ENCODE data around the gene GHR.

Gene GHR

DNA sequence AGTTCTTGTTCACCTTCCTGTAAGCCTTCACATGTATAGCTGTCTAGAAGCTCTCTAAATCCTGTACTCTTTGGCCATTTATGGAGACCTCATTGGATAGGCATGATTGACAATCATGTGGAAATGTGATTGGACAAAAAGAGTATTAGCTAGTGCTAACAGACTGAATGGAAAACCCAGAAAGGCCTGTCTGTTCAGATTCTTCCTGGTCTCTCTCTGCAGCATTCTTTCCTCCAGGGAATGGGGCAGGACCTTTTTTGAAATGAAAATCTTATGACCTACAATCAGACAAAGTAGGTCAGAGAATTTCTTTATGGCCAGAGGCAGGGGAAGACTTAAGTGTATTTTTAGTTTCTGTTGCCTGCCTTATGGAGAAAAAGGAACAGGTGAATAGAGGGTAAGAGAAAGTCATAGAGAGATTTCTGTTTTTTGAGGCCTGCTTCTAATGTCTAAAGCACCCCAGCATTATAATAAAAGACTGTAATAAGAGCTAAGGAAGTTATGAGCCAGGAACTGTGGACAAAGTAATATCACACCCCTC, 181.0 kb downstream of the GHR start:
- no peak for DNase-seq (ENCODE audit: low read depth)

DNA sequence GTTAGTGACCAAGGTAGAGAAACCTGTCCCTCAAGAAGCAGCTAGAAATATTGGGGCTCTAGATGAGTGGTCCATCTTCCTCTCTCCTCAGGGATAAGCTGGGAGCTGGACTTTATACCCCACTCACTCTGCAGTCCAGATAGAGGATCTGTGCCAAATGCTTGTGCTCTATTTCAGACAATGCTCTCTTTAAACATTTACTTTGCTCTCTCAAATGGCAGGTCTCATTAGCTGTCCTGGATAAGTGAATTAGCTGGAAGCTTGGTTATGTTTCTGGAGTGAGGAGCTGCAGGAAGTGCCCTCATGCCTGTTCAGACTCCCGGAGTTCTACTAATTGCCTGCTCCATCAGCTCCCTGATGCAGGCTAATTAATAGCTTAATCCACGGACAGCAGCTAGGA, 182.3 kb downstream of the GHR start:
- no peak for DNase-seq (ENCODE audit: low read depth)

DNA sequence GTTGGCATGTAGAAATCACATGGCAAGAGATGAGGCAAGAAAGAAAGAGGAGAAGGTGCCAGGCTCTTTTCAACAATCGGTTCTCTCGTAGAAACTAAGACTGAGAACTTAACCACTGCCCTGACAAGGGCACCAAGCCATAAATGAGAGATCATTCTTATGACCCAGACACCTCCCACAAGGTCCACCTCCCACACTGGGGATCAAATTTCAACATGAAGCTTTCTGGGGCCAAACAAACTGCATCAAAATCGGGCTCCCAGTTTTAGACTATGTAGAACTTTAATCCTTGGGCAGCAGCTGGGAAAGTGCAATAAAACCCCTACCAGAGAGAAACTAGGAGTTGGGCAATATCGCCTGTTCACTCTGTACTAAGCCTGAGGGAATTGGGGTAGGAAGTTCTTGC, 183.2 kb downstream of the GHR start:
- DNase-seq (ENCODE audit: low read depth), result no peak

DNA sequence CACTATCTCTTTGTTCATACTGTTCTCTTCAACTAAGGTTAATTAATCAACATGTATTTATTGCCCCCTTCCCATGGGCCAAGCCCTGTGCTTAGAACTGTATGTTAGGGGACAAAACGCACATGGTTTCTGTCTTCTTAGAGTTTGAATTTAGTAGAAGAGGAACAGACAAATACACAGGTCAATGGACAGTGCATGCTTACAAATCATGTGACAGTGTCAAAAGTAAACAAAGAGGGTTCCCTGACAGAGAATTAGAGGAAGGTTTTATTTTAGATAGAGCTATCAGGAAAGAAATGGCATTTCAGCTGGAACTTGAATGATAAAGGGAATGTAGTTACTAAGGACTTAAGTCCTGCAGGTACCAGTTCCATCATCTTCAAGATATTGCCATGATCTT, 188.2 kb downstream of the GHR start:
- no peak for DNase-seq (ENCODE audit: low read depth)

DNA sequence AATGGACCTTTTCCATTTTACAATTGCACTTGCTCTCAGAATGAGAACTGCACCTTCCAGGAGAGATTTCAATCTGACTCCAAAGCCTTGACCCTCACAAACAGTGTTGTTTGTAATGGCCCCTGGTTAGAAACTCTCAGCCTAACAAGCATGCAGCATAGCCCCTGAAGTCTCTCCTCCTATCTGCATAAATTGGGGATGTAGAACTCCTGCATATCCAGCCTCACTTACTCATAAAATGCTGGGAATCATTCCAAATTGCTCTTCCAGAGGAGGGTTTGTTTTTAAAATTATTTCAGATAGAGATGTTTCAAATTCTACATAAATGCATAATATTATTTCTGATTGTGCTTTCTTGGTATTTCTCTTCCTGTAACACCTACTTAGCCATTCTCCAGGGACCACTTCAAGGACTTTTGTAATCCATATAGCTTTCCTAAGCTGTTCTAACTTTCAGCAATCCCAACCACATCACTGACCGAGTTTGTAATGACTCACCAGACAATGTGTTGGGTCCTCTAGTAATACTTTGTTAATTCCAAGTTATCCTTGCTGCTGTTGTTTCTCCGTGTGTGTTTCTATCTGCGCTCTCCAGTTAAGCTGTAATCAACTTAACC, 189.6 kb downstream of the GHR start:
- no peak for DNase-seq (ENCODE audit: low read depth)

DNA sequence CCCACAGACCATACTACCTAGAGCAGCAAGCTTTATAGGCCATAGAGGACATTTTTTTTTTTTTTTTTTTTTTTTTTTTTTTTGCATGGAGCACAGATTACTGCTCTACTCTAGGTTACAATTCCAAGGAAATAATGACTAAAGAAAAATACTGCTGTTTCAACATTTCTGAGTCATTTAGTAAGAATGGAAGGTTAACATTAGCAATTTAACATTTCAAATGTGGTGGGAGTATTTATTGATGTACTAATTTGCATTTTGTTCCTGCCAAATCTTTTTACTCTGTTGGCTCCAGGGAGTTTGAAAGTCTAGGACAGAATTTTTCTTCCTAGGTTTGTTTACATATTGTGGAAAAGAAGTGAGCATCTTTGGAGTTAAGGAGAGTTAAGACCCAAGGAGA, 191.3 kb downstream of the GHR start:
- no peak for DNase-seq (ENCODE audit: low read depth)

DNA sequence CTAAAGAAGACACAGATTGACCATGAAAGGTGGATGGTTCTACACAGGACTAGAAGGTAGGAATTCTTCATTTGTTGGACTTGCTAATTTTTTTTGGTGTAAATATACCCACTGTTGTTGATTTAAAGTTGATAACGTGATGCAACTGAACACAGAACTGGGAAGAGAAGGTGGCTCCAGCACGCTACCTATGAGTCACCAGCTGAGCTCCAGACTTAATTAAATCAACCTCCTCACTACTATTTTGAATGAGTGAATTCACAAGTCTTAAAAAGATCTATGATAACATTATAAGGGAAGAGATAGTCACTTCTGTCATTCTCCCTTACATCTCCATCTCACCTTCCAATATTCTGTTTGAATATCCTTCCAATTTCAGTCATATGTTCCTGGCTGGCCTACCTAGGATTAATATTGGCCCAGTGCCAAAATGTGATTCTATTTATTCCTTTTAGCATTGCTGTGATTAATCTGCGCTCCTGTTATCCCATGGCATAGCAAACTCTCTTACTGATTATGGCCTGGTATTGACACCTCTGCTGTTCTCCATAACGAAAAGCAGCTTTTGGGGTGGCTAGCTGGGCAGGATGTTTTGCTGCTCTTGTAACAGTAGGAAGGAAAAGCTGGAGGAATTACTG, 197.5 kb downstream of the GHR start:
- DNase-seq (ENCODE audit: low read depth), result no peak

DNA sequence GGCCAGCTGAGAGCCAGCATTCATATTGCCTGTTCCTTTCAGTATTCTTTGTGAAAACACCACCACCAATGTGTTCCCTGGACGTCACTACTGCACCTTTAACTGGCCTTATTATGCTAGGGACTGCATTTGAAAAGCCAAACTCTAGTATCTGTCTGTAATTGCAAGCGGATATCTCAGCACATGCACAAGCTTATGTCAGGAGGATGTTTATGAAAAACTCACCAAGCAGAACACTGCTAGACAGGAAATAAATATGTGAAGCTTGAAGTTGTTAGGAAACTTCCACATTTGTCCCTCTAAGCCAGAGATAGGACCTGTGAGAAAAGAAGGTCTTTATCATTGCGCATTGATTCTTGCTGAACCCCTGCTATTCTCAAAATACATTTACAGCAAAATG, 198.0 kb downstream of the GHR start:
- no peak for DNase-seq (ENCODE audit: low read depth)

DNA sequence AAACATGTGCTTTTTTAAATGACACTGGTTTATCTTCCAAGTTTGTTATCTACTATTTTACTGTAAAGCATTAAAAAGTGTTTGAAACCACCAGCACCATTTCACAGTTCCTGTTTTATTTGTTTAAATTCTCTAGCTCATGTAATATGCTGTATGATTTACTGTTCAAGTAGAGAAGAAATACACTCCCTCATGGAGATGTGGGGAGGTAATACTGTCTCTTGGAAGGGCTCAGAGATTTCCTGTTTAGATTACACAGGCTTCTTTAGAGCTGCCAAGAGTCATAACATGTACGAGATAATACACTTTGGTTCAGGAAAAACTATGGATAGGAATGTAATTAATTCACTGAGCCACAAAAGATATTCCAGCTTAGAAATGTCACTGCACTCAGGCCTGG, 198.4 kb downstream of the GHR start:
- no peak for DNase-seq (ENCODE audit: low read depth)

DNA sequence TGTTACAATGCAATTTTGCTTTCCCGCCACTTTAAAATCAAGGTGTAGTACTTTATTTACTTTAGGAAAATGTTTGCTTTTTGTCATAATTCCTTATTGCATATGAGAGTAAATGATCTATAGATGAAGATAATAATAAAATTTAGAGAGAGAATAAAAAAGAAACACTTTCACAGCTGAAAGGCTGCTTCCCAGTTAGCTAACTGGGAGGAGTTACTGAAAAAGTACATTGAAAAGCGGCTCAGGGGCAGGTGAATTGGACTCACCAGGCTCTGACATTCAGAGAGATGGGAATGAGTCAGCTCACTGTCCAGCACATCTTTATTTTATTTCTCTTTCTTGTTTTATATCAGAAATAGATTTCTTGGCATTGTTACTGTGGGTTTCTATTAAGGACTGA, 201.7 kb downstream of the GHR start:
- no peak for DNase-seq (ENCODE audit: low read depth)

DNA sequence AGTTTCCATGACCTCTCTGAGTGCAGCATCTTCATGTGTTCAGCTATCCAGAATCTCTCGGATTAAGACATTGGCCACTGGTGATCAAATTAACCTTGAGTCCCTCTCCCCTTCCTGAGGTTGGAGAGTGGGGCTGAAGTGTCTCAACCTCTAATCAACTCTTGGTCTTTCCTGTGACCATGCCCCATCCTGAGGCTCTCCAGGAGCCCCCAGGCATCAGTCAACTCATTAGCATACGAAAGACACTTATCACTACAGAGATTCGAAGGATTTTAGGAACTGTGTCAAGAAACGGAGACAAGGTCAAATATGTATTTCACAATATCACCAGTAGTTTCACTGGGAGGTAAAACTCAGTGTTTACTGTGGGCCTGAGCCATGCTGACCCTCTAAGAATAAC, 203.2 kb downstream of the GHR start:
- DNase-seq (ENCODE audit: low read depth), result no peak

DNA sequence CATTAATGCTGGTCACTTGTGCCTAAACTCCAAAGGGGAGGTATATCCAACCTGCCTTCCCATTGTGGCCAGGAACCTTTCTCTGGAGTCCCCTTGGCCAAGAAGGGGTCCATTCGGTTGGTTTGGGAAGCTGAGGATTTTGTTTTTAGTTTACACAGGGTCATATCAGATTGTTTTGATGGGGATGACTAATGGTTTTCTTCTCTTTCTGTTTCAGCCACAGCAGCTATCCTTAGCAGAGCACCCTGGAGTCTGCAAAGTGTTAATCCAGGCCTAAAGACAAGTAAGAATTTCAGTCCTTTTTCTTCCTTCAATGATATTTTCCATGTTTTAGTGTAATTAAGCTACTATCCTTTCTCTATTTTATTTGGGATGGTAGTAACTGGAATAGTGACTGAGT, 205.6 kb downstream of the GHR start:
- DNase-seq (ENCODE audit: low read depth), result no peak

DNA sequence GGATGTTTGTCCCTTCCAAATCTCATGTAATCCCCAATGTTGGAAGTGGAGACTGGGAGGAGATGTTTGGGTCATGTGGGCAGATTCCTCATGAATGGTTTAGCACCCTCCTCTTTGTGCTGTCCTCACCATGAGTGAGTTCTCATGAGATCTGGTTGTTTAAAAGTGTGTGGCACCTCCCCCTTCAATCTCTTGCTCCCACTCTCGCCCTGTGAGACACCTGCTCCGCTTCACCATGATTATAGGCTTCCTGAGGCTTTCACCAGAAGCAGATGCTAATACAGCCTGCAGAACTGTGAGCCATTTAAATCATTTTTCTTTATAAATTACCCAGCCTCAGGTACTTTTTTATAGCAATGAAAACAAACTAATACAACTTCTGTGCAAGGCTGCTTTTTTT, 206.0 kb downstream of the GHR start:
- DNase-seq (ENCODE audit: low read depth), result no peak

DNA sequence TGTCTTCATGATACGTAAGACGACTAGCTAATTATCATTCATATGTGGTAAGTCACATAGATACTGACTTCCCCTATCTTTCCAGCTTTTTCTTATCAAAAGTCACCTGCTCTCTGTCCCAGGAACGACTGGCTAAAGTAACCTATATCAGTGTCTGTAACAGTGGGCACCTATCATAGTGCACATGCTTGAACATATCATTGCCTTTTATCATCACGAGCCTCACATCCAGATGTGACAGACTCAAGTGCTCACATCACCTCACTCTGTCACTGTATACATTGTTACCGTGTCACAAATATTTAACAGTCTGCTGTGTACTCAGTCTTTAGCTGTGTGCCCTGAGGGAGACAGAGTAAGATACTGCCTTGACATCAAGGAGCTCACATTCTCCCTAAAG, 208.0 kb downstream of the GHR start:
- no peak for DNase-seq (ENCODE audit: low read depth)

DNA sequence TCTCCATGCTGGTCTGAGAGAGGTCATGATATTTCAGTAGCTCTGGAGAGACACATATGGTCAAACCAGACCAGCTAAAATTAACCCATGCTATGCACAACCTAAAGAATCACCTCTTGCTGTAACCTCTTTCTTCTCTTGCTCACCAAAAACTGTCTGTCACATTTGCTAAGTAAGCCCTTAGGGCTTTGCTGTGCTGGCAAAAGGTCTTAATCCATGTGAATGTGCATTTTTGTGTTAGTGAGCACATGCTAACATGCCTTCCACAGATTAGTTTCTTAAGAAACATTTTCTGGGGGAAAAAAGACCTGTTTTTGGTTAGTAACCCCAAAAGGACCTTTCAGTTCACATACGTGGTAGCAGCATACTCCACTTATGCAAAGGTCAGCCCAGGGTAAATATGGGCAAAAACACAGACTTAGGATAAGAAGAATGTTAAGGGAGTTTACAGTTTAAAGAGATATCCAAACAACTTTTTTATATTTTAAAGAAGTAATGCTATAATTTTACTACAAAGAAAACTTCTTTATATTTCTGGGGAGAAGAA, 209.2 kb downstream of the GHR start:
- DNase-seq (ENCODE audit: low read depth), result no peak

DNA sequence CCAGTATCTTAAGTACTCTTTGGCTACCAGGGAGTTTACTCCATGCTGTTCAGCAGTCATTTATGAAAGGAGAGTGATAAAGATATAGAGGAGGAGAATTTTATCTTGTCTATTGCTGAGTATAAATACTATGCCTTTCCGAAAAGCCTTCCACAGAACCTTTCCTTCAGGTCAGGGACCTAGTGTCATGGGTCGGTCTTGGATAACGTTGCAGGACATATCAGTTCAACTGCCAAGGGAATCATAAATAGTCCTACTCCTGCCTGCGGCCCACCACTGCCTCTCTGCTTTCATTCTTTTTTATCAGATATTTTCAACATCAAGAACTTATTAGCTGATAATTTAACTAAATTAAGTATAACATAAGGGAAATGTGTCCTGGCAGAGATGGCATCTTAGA, 211.3 kb downstream of the GHR start:
- no peak for DNase-seq (ENCODE audit: low read depth)

DNA sequence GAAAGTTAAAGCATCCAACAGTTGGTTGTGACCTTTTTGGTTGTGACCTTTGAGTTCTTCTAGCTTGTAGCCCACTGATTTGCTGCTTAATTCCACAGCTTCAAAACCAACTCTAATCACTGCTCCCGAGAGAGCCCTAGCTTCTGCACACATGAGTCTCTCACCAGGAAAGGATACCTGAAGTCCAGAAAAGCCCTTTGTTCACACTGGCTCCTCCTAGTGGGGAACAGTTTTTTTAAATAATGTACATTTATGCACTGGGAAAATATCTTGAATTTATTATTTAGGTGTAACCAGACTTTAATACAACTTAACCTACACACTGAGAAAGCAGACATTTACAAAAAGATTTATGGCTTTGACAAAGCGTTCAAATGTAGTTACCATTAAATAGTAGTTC, 213.2 kb downstream of the GHR start:
- DNase-seq (ENCODE audit: low read depth), result no peak

DNA sequence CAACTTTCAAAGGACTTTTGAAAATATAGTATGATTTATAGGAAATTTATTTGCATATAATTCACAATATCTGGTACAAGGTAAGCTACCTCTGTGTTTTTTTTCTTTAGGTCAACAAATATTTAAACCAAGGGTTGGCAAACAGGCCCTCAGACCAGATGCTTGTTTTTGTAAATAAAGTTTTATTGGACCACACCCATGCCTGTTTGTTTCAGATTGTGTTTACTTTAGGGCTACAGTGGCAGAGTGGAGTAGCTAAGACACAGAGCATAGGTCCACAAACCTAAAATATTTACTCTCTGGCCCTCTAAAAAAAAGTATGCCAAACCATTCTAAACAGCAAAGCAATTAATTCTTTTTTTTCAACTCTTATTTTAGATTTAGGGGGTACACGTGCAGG, 213.7 kb downstream of the GHR start:
- no peak for DNase-seq (ENCODE audit: low read depth)

DNA sequence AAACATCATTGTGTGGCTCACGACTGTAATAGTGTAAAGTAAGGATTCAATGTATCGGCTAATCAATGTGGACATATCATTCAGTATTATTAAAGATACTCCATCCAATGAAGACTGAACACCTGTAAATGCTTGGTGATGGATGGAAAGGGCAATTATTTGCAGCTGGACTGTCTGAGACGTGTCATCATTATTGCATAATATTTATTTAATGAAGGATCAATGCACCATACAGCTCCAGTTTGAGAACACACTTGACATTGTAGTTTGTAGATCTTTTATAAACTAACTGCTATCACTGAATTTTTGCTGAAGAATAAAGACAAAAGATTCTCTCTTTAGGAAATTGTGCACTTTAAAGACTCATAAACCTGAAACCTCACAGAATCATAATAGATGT, 215.7 kb downstream of the GHR start:
- no peak for DNase-seq (ENCODE audit: low read depth)

DNA sequence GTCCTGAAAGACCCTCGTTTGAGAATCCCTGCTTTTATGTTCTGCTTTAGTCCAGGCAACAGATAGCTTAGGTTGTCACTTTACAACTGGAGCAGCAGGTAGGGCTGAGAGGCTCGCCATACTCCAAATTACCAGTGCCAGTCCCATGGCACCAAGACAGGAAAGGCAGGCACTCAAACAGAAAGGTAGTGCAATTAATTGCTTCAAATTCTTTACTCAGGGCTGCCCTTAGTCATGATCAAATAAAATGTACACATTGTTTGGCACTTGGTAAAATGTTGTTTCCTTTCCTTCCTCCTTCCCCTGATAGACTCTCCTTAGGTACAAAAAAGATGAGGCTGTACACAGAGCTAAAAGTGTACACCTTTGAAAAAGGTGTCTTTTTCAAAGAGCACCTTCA, 217.6 kb downstream of the GHR start:
- no peak for DNase-seq (ENCODE audit: low read depth)

DNA sequence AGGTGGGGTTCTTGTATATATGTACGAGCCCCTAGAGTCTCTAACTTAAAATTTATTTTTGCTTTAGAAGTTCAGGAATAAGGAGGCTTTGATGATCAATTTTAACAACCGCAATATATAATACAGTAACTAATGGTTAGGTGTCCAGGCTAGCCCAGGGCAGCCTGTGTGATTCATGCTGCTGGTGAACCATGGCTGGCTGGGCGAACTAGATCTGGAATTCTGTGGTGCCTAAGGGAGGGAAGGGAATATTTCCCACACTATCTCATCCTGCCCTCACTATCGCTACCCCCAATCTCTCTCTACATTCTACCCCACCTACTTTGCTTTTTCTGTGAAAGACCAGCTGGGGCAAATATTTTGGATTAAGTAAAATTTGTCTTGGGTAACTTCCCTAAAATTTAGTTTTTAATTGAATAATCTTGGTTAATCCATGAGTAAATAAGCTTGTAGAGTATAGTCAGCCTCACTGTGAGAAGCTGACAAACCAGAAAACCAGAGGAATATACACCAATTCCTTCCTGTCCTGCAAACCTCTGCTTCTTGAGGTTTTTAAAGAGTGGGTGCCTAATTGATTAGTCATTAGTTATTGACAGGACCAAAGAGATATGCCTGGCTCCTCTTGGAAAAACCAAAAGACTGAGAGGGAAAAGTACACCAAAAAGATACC, 218.2 kb downstream of the GHR start:
- no peak for DNase-seq (ENCODE audit: low read depth)

DNA sequence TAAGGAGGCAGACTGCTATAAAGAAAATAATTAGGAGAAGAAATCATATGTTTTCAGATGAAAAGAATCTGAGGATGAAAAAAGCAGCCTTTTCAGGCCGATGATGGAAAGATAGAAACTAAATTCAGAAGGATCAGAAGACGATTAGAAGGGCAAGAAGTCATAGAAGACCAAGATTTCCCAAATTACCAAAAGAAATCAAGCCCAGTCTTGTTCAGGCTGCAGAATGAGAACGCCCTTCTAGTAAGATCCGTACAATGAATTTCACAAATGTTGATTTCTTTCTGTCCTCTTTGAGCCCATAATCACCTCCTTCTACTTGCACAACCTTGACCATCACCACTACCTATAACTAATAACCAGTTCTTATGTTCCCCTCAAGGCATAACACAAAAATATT, 218.8 kb downstream of the GHR start:
- DNase-seq (ENCODE audit: low read depth), result no peak

DNA sequence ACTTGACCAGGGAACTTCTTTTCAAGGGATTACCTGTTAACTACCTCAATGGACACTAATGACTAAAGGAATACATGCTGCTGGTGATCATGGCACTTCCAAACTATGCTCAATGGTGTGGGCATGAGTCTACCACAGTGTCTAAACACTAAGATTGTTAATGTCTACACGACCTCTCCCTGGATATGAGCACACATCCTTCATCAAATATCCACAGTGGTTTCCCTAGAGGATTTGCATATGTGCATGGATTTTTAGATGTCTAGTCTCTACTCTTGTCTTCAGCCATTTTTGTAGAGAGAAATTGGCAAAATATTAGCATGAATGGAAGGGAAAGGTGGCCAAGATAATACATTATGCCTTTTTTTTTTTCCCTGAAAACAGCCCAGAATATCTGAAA, 220.1 kb downstream of the GHR start:
- no peak for DNase-seq (ENCODE audit: low read depth)
